Breast epithelium (tissue), 3 donors: ENCODE results near the gene ETV3L.

Experiments
- POLR2AphosphoS5 ChIP-seq, 3 donors: sonication (generic); formaldehyde crosslinking; IDR thresholded peaks; one replicate each; pipeline ENCODE4 v1.6.1; 2017; ENCODE audit warnings: antibody characterized with exemption in 3 of 3
- TF ChIP-seq, protein P1 (sequence below), 3 donors: fragments of 450-650 bp; IDR thresholded peaks; one replicate each; pipeline ENCODE4 v1.5.1; 2016 to 2017; ENCODE audit warnings: antibody characterized with exemption in 3 of 3, mild to moderate bottlenecking in 3 of 3, moderate library complexity in 3 of 3

DNA sequence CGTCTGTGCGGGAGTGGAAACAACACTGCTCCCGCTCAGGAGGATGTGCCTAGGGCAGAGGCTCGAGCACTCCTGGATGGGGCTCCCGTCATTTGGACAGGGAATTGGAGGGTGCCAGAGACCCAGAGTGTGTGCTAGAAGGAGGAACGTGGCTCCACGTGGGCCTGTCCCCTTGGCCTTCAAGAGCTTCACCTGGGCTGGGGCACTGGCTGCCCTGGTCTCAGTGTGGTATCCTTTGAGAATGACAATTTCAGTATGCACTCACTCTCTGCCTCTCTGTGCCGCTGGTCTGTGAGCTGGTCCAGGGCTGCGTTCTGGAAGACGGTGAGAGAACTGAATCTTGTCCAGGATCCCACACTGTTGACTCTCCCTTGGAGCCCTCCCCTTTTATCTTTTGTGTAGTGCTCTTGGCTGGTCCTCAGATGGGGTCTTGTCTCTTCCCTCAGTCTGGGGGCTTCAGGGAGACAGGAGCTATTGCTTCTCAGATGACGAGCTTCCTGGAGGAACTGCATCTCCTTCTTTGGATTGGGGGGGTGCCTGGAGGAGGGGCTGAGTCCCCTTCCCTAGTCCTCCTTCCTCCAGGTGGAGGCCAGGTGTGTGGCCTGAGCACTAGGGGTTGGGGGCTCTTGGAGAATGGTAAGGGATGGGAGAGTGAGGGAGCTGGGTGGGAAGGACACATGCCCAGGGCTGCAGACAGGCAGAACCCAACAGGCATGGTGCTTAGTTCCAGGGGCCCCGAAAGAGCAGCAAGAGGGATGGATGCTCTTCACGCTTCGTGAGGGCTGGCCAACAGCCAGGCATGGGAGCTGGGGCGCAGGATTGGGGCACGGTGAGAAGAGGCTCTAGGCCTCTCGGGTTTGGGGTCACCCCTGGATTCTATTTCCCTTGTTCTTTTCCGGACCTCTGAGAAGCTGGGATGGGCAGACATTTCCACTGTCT, 14.8 kb upstream of the ETV3L start:
- TF ChIP-seq POLR2AphosphoS5 (IDR thresholded peaks at IDR 0.05), result no peak
- TF ChIP-seq, protein P1, sequence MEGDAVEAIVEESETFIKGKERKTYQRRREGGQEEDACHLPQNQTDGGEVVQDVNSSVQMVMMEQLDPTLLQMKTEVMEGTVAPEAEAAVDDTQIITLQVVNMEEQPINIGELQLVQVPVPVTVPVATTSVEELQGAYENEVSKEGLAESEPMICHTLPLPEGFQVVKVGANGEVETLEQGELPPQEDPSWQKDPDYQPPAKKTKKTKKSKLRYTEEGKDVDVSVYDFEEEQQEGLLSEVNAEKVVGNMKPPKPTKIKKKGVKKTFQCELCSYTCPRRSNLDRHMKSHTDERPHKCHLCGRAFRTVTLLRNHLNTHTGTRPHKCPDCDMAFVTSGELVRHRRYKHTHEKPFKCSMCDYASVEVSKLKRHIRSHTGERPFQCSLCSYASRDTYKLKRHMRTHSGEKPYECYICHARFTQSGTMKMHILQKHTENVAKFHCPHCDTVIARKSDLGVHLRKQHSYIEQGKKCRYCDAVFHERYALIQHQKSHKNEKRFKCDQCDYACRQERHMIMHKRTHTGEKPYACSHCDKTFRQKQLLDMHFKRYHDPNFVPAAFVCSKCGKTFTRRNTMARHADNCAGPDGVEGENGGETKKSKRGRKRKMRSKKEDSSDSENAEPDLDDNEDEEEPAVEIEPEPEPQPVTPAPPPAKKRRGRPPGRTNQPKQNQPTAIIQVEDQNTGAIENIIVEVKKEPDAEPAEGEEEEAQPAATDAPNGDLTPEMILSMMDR (IDR thresholded peaks at IDR 0.05), result no peak
